Fibroblast of villous mesenchyme (primary cell): ENCODE data around the gene MAP3K12. TPM values are rescaled to one million over a fixed set of nuclear protein-coding genes. Genes with fewer than 3 reads are reported as not detected.
A peak's percentile ranks its signal among the peaks of the same experiment; 100 is the strongest.

Source experiments
- DNase-seq: peaks from one replicate; pipeline ENCODE4 v3.0.0-alpha.2; 2010; ENCODE audit warnings: low read depth
- H3K4me3 ChIP-seq: 2 replicates; pipeline ENCODE4 v1.5.1; 2011; ENCODE audit warnings: low read depth, mild to moderate bottlenecking, low read length
- CTCF ChIP-seq: IDR thresholded peaks from 2 replicates; pipeline ENCODE4 v1.5.1; 2012; ENCODE audit warnings: low read depth, mild to moderate bottlenecking, low read length; ENCODE audit not compliant: insufficient read depth
- total RNA-seq: library from RNA; depleted of rRNA; stranded (reverse); fragments of >200 nt; gene quantifications from 2 replicates; pipeline ENCODE4 v1.2.3, GENCODE V29; 2012

Gene MAP3K12
- total RNA-seq, 1 donor, result 41.0 TPM

GRCh38 chr12:53500142-53500775, 1.0 kb upstream of the MAP3K12 start:
- peak; percentile 96 for DNase-seq
- TF ChIP-seq CTCF, result no peak
- peak overlapping the region; percentile 85 for H3K4me3 ChIP-seq

- no peak for TF ChIP-seq CTCF
- DNase-seq, result no peak
- peak overlapping the region; percentile 85 for H3K4me3 ChIP-seq
Measured at GRCh38 chr12:53498235-53498630, 1.0 kb downstream of the MAP3K12 start.

GRCh38 chr12:53497461-53497860, 1.8 kb downstream of the MAP3K12 start:
- peak overlapping the region; percentile 45 for H3K4me3 ChIP-seq
- no peak for DNase-seq

GRCh38 chr12:53496752-53497032, 2.6 kb downstream of the MAP3K12 start:
- H3K4me3 ChIP-seq, result peak overlapping the region; percentile 45
- peak; percentile 59 for DNase-seq
- no peak for TF ChIP-seq CTCF

More at GRCh38 chr12:53497461-53497860, 1.8 kb downstream of the MAP3K12 start:
- TF ChIP-seq CTCF, result no peak

- DNase-seq, result peak; percentile 93
- no peak for TF ChIP-seq CTCF
- peak overlapping the region; percentile 45 for H3K4me3 ChIP-seq
Measured at GRCh38 chr12:53495903-53496751, 3.1 kb downstream of the MAP3K12 start.

- no peak for DNase-seq
- peak overlapping the region; percentile 59 for H3K4me3 ChIP-seq
- no peak for TF ChIP-seq CTCF
Measured at GRCh38 chr12:53493610-53494391, 5.5 kb downstream of the MAP3K12 start.
